ENCODE results near the gene IGFBP7.

DNA sequence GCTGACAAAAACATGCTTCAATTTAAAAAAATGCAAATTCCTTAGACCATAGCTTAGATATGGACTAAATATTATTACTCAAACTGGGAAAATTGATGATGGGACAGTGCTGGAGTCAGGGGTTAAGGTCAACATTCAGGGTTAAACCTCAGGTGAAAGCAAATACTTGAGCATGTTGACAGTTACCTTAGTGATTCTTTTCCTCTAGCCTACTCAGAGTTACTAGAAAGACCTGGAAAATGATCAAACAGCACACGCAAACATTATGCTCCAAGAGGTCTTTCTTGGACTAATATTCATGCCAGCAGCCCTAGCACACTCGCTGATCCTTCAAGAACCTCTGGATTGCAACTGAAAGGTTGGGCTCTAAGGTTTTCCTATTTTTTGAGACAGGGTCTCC is 10.8 kb downstream of the IGFBP7 start:
- TF ChIP-seq, protein P1, sequence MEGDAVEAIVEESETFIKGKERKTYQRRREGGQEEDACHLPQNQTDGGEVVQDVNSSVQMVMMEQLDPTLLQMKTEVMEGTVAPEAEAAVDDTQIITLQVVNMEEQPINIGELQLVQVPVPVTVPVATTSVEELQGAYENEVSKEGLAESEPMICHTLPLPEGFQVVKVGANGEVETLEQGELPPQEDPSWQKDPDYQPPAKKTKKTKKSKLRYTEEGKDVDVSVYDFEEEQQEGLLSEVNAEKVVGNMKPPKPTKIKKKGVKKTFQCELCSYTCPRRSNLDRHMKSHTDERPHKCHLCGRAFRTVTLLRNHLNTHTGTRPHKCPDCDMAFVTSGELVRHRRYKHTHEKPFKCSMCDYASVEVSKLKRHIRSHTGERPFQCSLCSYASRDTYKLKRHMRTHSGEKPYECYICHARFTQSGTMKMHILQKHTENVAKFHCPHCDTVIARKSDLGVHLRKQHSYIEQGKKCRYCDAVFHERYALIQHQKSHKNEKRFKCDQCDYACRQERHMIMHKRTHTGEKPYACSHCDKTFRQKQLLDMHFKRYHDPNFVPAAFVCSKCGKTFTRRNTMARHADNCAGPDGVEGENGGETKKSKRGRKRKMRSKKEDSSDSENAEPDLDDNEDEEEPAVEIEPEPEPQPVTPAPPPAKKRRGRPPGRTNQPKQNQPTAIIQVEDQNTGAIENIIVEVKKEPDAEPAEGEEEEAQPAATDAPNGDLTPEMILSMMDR (IDR thresholded peaks at IDR 0.05; ENCODE audit: low read depth, low read length, poor library complexity, severe bottlenecking) = no peak
- TF ChIP-seq EZH2phosphoT487 (IDR thresholded peaks at IDR 0.05; ENCODE audit: borderline replicate concordance, low read length) = no peak

Measured in DOHH2 (cell line).